GM10248 (cell line): Measurements from ENCODE around the gene NEK1.

Experiments
- CTCF ChIA-PET: fragments of 300-600 bp; sonication (Branson Sonifier 250); formaldehyde crosslinking; extraction: SDS; loops from one replicate; lab custom pipeline; 2021; ENCODE audit warnings: antibody characterized with exemption; lab: Yijun Ruan, JAX
- POLR2A ChIA-PET: fragments of 350-650 bp; sonication (Branson Sonifier 250); formaldehyde crosslinking; extraction: SDS; loops from one replicate; lab custom pipeline; 2020; ENCODE audit warnings: antibody characterized with exemption; lab: Yijun Ruan, JAX
- DNase-seq: peaks from one replicate; pipeline ENCODE4 v3.0.0; 2012; ENCODE audit errors: extremely low spot score
- TF ChIP-seq, protein P1 (sequence below): IDR thresholded peaks from 2 replicates; pipeline ENCODE4 v1.5.1; 2012; ENCODE audit warnings: mild to moderate bottlenecking, low read depth; ENCODE audit errors: extremely low read depth, missing control alignments, control extremely low read depth

NEK1 gene

DNA sequence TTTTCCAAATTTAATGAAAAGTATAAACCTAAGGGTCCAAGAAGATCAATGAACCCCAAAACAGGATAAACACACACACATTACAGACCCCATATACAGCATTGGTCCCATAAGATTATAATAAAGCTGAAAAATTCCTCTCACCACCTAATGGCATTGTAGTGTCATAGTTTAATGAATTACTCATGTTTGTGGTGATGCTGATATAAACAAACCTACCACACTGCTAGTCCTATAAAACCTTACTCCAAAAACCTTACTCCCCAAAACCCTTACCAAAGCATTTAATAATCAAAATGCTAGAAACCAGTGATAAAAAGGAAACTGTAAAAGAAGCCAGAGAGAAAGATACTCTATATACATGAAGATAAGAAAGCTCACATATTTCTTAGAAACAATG lies 193.5 kb downstream of the NEK1 start:
- ChIA-PET CTCF (interaction anchor here (1.5 kb wide), 1 partner anchor 67 kb away, joined by 4 read pairs; no protein-coding TSS in a partner anchor), POLR2A (no interaction called here)
- TF ChIP-seq, protein P1, sequence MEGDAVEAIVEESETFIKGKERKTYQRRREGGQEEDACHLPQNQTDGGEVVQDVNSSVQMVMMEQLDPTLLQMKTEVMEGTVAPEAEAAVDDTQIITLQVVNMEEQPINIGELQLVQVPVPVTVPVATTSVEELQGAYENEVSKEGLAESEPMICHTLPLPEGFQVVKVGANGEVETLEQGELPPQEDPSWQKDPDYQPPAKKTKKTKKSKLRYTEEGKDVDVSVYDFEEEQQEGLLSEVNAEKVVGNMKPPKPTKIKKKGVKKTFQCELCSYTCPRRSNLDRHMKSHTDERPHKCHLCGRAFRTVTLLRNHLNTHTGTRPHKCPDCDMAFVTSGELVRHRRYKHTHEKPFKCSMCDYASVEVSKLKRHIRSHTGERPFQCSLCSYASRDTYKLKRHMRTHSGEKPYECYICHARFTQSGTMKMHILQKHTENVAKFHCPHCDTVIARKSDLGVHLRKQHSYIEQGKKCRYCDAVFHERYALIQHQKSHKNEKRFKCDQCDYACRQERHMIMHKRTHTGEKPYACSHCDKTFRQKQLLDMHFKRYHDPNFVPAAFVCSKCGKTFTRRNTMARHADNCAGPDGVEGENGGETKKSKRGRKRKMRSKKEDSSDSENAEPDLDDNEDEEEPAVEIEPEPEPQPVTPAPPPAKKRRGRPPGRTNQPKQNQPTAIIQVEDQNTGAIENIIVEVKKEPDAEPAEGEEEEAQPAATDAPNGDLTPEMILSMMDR: no peak
- no peak for DNase-seq

DNA sequence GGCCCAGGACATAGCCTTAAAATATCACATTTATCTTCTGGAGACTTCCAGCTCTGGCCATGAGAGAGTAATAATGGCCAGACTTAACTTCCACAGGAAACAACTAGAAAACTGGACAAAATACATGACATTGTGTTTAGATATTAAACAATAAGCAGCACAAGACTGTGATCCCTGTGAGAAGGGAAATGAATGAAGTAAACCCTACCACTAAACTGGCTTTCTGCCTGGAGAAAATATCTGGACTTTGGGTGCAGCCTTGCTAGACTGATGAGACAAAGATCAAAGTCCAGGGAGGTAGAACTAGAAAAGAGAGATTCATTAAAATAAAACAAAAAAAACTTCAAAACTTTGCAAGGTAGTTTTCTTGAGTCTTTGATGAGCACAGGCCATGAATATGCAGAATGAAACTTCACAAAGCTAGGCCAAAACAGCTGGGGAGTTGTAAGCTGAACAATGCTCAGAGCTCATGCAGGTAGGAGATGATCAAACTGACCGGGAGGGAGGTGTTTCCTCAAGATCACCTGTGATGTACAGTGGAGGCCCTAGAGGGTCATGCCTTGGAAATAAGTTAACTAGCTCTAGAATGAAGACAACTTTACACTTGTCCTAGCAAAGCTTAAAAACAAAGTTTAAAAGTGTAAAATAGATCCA lies 194.6 kb downstream of the NEK1 start:
- no peak for DNase-seq
- ChIA-PET POLR2A (no interaction called here), CTCF (interaction anchor here (0.9 to 2.0 kb wide), 9 partner anchors 8 to 148 kb away, joined by 3 to 8 read pairs (median 3); no protein-coding TSS in a partner anchor)

GRCh38 chr4:169416997-169417396 lies 195.4 kb downstream of the NEK1 start:
- no peak for DNase-seq
- ChIA-PET POLR2A (no interaction called here), CTCF (interaction anchor here (0.9 to 2.0 kb wide), 6 partner anchors 9 to 147 kb away, joined by 3 to 8 read pairs (median 3); no protein-coding TSS in a partner anchor)
- TF ChIP-seq, protein P1: no peak

More for the DNA sequence above, 194.6 kb downstream of the NEK1 start:
- TF ChIP-seq, protein P1: no peak

DNA sequence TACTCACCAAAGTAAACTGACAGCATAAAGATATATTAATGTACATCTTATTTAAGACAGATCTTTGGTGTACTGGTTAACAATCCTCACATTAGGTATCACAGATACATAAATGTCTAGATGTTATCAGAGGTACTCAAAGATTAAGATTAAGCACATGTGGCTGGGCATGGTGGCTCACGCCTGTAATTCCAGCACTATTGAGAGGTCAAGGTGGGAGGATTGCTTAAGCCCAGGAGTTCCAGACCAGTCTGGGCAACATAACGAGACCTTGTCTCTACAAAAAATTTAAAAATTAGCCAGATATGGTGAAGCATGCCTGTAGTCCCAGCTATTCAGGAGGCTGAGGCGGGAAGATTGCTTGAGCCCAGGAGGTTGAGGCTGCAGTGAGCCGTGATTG lies 195.9 kb downstream of the NEK1 start:
- ChIA-PET POLR2A (no interaction called here), CTCF (interaction anchor here (0.9 to 2.0 kb wide), 4 partner anchors 10 to 147 kb away, joined by 3 to 8 read pairs (median 4); no protein-coding TSS in a partner anchor)
- TF ChIP-seq, protein P1: no peak
- DNase-seq: no peak

- DNase-seq: no peak
- CTCF ChIA-PET: interaction anchor here (0.9 to 1.6 kb wide), 3 partner anchors 8 to 23 kb away, joined by 3 to 4 read pairs (median 3); no protein-coding TSS in a partner anchor
- POLR2A ChIA-PET: no interaction called here
- TF ChIP-seq, protein P1: no peak
These were observed 197.5 kb downstream of the NEK1 start for GRCh38 chr4:169414913-169415312.

DNA sequence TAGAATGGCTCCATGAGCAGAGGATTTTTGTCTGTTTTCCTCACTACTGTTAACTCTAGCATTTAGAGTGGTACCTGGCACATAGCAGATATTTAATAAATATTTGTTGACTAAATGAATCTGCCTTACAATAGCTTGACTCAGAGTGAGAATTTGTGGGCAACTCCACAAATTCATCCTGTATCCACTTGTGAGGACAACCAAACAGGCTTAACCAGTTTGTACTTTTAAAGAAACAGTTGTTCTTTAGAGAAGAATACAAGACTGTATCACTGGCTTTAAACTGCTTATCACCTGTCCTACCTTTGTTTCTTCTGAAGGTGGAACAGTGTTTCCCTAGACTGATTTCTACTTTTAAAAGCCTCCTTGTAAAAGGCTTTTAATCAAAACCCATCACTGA lies 200.3 kb downstream of the NEK1 start:
- ChIA-PET POLR2A (no interaction called here), CTCF (no interaction called here)
- no peak for DNase-seq
- TF ChIP-seq, protein P1: no peak
